CD4-positive, alpha-beta T cell treated with Interferon gamma for 1 hour (primary cell): ENCODE data around the gene WDFY1.
"Not testable (repeated sequence)": the region's sequence is repeated elsewhere in the genome, so short reads cannot be mapped to it uniquely, and the experiment has no call there.

Experiments used
- DNase-seq: peaks from one replicate; pipeline ENCODE4 v3.0.0-alpha.2; 2020

The WDFY1 gene

DNA sequence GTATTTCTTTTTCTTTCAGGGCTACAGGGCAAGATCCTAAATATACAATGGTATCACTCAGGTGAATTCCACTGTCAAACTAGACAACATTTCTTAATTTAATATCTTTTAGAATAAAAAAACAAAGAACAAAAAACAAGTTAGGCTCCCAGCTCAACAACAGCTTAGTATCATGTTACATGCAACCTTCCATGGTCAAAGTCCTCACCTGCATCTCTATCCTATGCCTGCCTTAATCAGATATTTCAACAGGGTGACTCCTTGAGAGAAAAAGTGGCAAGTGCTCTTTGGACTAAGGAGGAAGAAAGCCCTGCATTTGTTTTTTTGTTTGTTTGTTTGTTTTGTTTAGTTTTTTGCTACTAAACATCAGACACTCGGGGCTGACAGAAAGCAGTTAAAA, 50.2 kb downstream of the WDFY1 start:
- no peak for DNase-seq

DNA sequence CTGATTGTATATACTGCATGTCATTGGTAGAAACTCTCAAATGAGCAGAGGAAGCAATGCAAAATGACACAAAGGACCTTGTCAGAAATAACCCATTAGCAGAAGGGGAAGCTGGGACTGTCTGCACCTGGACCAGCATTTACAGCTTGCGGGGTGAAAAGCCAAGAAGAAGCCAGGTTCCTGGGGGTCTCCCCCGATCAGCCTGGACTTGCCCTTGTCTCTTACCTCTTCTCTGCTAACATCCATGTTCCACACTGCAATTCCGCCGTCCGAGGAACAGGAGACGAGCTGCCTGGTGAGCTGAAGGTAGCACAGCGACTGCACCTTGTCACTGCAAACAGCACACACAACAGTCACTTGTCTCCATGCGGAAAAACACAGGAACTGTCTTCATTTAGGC, 51.1 kb downstream of the WDFY1 start:
- DNase-seq: no peak

GRCh38 chr2:223890721-223891120, 54.4 kb downstream of the WDFY1 start:
- DNase-seq: no peak

- no peak for DNase-seq
Measured at GRCh38 chr2:223889229-223889628, 55.9 kb downstream of the WDFY1 start.

DNA sequence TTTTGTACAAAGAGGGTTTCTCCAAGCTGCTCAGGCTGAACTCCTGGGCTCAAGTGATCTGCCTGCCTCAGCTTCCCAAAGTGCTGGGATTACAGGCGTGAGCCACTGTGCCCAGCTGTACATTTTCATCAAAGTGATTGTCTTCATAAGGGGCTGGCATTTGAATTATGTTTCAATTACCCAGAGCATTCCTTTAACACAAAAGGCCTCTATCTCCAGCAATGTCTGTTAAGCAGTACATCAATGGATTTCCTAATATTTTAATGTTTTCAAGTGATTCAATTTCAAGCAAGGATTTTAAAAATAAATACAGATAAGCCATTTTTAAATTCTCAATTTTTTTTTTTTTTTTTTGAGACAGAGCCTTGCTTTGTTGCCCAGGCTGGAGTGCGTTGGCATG, 56.9 kb downstream of the WDFY1 start:
- no peak for DNase-seq

DNA sequence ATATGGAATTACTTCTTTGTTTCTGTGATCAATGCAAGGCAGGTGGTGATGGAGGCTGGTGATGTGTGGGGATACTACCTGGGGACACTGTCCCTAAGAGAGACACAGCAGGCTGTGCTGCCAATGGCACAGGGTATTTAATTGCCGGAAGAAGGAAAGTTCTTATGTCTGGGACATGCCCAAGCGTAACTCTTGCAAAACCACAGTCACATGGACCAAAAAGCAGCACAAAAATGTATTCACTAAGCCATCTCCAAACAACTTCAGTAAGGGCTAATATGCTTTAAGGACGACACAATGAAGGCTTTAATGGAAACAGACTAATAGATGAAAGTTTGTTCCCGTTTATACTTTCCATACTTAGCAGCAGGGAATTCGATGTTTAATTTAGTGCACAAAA, 58.0 kb downstream of the WDFY1 start:
- DNase-seq: no peak

GRCh38 chr2:223886726-223887125, 58.4 kb downstream of the WDFY1 start:
- no peak for DNase-seq

- DNase-seq: no peak
Measured at GRCh38 chr2:223884399-223884798, 60.7 kb downstream of the WDFY1 start.

GRCh38 chr2:223882715-223883114, 62.4 kb downstream of the WDFY1 start:
- no peak for DNase-seq

GRCh38 chr2:223880796-223881195, 64.3 kb downstream of the WDFY1 start:
- DNase-seq: no peak

DNA sequence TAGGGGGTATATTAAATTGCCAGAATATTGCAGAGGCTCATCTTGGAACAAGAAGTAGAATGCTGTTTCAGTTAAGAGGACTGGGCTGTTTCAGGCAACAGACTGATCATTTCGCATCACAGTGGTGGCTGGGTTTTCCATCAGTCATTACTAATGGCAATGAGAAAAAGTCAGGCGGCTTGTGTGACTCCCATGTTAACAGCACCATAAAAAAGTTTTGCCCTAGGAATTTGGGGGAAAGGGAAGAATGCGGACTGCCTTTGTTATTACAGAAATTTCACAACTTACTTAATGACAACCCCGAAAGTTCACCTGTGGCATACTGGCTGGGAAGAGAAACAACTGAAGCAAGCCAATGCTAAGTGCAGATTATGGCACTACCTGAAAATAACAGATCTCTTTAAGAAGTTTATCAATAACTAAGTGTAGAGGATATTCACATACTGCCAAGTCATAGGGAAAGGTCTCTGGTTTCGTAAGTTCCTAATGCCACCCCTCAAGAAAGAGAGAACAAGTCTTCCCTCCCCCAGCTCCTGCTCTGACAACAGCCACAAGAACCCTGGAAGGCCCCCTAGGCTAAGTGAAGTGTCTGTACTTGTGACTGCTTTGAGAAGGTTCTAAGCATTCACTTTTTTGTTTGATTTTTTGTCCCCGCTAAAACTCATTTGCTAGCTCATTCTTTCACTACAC, 67.3 kb downstream of the WDFY1 start:
- no peak for DNase-seq

DNA sequence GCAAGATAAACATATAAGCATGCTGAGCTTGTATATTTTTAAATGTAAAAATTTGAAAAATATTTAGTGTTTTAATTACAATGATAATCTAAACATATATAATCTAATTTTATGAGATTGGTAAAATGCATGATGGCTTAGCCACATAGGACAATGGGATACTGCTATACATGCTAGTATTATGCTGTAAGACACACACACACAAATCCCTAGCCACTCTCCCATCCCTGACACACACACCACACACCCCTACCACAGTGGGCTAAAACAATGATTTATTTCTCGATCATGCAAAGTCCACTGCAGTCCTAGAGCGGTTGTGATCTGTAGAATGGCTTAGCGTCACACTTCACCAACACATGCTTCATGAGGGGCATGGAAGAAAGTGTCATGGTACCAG, 71.5 kb downstream of the WDFY1 start:
- no peak for DNase-seq

DNA sequence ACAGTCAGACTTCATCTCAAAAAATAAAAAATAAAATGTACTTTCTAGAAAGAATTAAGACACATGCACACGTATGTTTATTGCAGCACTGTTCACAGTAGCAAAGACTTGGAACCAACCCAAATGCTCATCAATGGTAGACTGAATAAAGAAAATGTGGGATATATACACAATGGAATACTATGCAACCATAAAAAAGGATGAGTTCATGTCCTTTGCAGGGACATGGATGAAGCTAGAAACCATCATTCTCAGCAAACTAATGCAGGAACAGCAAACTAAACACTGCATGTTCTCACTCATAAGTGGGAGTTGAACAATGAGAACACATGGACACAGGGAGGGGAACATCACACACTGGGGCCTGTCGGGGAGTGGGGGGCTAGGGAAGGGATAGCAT, 72.4 kb downstream of the WDFY1 start:
- not testable (repeated sequence) for DNase-seq

- not testable (repeated sequence) for DNase-seq
Measured at GRCh38 chr2:223871661-223872060, 73.5 kb downstream of the WDFY1 start.

DNA sequence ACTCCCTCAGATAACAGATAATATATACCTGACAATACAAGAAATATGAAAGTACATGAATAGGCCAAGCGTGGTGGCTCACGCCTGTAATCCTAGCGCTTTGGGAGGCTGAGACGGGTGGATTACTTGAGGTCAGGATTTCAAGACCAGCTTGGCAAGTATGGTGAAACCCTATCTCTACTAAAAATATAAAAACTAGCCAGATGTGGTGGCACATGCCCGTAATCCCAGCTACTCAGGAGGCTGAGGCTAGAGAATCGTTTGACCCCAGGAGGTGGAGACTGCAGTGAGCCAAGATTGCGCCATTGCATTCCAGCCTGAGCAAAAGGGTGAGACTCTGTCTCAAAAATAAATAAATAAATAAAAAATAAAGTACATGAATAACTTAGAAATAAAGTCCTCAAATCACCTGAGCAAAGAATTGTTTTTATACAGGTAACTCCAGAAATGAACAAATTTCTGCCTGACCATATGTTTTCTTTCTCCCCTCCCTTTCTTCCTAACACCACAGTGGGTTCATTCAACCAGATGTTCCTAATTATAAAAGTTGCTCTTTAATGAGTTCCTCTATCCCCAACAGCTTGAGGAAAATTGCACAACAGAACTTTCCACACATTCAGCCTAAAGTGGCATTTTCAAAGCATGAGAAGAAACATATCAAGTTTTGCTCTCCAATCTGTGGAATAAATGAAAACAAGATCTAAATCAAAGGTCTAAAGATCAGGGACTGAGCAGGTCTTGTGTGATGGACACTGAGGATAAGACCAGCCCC, 74.1 kb downstream of the WDFY1 start:
- DNase-seq: no peak

- no peak for DNase-seq
Measured at GRCh38 chr2:223868005-223868404, 77.1 kb downstream of the WDFY1 start.

GRCh38 chr2:223865907-223866508, 79.1 kb downstream of the WDFY1 start:
- DNase-seq: no peak

DNA sequence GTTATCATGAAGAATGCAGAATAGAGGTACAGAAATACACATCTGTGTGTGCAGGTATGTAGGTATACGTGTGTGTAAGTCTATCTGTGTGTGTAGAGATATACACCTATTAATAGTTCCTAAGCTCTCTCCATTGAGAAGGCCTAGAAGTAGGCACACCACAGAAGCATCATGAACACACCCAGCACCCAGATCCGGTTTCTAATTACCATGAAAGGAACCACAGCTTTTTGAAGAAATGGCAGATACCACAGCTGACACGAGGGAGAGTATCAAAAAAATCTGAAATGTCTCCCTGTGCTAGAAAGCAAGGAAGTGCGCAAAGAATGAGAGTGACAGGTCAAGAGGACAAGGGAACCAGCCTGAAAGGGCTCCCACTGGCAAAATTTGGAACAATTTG, 80.0 kb downstream of the WDFY1 start:
- DNase-seq: no peak

- DNase-seq: no peak
Measured at GRCh38 chr2:223863491-223863890, 81.6 kb downstream of the WDFY1 start.

- no peak for DNase-seq
Measured at GRCh38 chr2:223860809-223861738, 84.1 kb downstream of the WDFY1 start.

- no peak for DNase-seq
Measured at GRCh38 chr2:223859070-223859469, 86.1 kb downstream of the WDFY1 start.

- DNase-seq: no peak
Measured at GRCh38 chr2:223856584-223856983, 88.6 kb downstream of the WDFY1 start.

- DNase-seq: no peak
Measured at GRCh38 chr2:223856021-223856420, 89.1 kb downstream of the WDFY1 start.
